ENCODE measurements around the gene ZNF593.

Gene ZNF593

DNA sequence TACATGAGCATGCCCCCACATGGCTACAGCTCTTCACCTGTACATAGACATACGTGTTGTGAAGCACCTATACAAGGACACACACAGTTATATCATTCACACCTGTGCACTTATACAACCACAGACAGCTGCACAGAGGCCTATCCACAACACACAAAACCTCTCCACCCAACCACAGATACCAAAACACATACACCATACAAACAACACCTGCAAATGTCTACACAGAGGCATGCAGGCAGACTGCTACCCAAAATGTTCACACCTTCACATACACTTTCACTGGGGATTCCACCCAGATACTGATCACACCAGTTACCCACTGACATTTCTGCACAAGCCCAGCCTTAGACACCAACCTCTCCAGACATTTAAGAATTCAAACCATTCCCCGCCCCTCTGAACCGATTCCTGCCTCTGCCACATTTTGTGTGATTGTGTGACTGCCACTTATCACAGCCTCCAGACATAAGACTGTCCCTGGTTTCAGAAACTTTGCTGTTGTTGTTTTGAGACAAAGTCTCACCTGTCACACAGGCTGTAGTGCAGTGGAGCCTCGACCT is 2.9 kb upstream of the ZNF593 start:
- no peaks in the 10 kb centered on the region for H3K9me3 ChIP-seq (ENCODE audit: insufficient read depth, low read length)
- H4K20me1 ChIP-seq (ENCODE audit: insufficient read depth, low read length), result no peaks in the 10 kb centered on the region
- no peaks in the 10 kb centered on the region for H3K27me3 ChIP-seq (ENCODE audit: low read depth, low read length)
- no peak overlapping the region for H3K9ac ChIP-seq (ENCODE audit: low read length)
- H3K4me2 ChIP-seq (ENCODE audit: low read length), result no peak overlapping the region
- no peak overlapping the region for H2AFZ ChIP-seq (ENCODE audit: low read depth, low read length)
- TF ChIP-seq, protein P1, sequence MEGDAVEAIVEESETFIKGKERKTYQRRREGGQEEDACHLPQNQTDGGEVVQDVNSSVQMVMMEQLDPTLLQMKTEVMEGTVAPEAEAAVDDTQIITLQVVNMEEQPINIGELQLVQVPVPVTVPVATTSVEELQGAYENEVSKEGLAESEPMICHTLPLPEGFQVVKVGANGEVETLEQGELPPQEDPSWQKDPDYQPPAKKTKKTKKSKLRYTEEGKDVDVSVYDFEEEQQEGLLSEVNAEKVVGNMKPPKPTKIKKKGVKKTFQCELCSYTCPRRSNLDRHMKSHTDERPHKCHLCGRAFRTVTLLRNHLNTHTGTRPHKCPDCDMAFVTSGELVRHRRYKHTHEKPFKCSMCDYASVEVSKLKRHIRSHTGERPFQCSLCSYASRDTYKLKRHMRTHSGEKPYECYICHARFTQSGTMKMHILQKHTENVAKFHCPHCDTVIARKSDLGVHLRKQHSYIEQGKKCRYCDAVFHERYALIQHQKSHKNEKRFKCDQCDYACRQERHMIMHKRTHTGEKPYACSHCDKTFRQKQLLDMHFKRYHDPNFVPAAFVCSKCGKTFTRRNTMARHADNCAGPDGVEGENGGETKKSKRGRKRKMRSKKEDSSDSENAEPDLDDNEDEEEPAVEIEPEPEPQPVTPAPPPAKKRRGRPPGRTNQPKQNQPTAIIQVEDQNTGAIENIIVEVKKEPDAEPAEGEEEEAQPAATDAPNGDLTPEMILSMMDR (IDR thresholded peaks at IDR 0.05; ENCODE audit: low read depth, low read length), result no peak
- no peak for TF ChIP-seq EZH2phosphoT487 (IDR thresholded peaks at IDR 0.05; ENCODE audit: low read depth)
- H3K79me2 ChIP-seq (ENCODE audit: low read length), result peaks cover 18% of the 10 kb centered on the region
- no peak overlapping the region for H3K27ac ChIP-seq (ENCODE audit: low read length)
- peaks cover 21% of the 10 kb centered on the region for H3K4me1 ChIP-seq (ENCODE audit: low read length)
- H3K36me3 ChIP-seq (replicated peaks; ENCODE audit: low read depth, low read length), result no peaks in the 10 kb centered on the region
- H3K4me3 ChIP-seq (ENCODE audit: low read length), result no peak overlapping the region

DNA sequence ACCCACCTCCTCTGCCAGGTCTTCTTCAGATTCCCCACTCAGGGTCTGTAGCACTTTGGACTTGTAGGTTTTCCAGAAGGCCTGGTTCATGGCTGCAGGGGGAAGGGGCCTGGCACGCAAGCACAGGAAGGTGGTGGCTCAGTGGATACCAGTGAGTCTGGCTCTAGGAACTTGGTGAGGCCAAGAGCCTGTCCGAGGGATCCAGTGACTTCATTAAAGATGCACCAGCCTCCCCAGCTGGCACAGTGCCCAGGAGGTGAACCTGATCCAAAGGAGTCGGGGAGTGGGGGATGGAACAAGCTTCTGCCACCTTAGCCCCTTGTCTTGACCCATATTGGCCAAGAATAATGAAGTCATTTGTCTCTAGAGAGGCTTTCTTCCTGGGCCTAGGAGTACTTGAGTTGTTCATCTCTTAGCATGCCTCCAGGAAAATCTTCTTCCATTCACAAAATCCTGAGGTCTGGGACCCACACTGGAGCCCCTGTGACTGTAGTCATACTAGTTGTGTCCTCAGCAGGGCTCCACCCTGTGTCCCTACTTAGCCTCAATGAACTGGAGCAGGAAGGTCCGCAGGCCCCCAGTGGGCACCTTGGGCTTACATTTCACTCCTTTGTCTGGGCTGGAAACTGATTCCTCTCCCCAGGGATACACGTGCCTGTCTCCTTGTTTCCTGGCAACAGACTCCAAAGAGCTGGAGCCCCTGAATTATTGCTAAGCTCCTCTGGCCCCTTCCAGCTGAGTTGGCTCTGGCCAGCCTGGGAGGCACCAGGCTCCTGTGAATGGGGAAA is 1.1 kb upstream of the ZNF593 start, which contains the start of gene C1orf232:
TSS of gene C1orf232 (minus strand) at position 554 of the 788 bp plus-strand sequence. CDS start at position 90, 464 bp downstream.
- H2AFZ ChIP-seq (ENCODE audit: low read depth, low read length), result peak within 1 kb of the TSS; percentile 97
- peak within 1 kb of the TSS; percentile 96 for H3K4me2 ChIP-seq (ENCODE audit: low read length)
- H3K9ac ChIP-seq (ENCODE audit: low read length), result peak within 1 kb of the TSS; percentile 87
- H3K4me3 ChIP-seq (ENCODE audit: low read length), result peak within 1 kb of the TSS; percentile 98
- H3K4me1 ChIP-seq (ENCODE audit: low read length), result peaks cover 21% of the 10 kb centered on the region
- H3K27ac ChIP-seq (ENCODE audit: low read length), result no peak within 1 kb of the TSS
- H3K36me3 ChIP-seq (replicated peaks; ENCODE audit: low read depth, low read length), result no peaks in the 10 kb centered on the region
- H3K27me3 ChIP-seq (ENCODE audit: low read depth, low read length), result no peaks in the 10 kb centered on the region
- TF ChIP-seq, protein P1 (IDR thresholded peaks at IDR 0.05; ENCODE audit: low read depth, low read length), result no peak
- H3K9me3 ChIP-seq (ENCODE audit: insufficient read depth, low read length), result no peaks in the 10 kb centered on the region
- no peaks in the 10 kb centered on the region for H4K20me1 ChIP-seq (ENCODE audit: insufficient read depth, low read length)
- peaks cover 18% of the 10 kb centered on the region for H3K79me2 ChIP-seq (ENCODE audit: low read length)

GRCh38 chr1:26169198-26169554 is 532 bp upstream of the ZNF593 start:
- Histone ChIP-seq H3K27ac (ENCODE audit: low read length) (no peak overlapping the region), H3K4me3 (ENCODE audit: low read length) (peak overlapping the region; percentile 98), H3K79me2 (ENCODE audit: low read length) (peaks cover 18% of the 10 kb centered on the region), H3K27me3 (ENCODE audit: low read depth, low read length) (no peaks in the 10 kb centered on the region), H3K4me2 (ENCODE audit: low read length) (peak overlapping the region; percentile 87), H2AFZ (ENCODE audit: low read depth, low read length) (peak overlapping the region; percentile 97), H3K36me3 (replicated peaks; ENCODE audit: low read depth, low read length) (no peaks in the 10 kb centered on the region), H3K9ac (ENCODE audit: low read length) (peak overlapping the region; percentile 34; the same call in 1 of the 2 replicates), H3K4me1 (ENCODE audit: low read length) (peaks cover 21% of the 10 kb centered on the region), H4K20me1 (ENCODE audit: insufficient read depth, low read length) (no peaks in the 10 kb centered on the region), H3K9me3 (ENCODE audit: insufficient read depth, low read length) (no peaks in the 10 kb centered on the region)
- no peak for TF ChIP-seq EZH2phosphoT487 (IDR thresholded peaks at IDR 0.05; ENCODE audit: low read depth)
- TF ChIP-seq, protein P1 (IDR thresholded peaks at IDR 0.05; ENCODE audit: low read depth, low read length), result no peak

DNA sequence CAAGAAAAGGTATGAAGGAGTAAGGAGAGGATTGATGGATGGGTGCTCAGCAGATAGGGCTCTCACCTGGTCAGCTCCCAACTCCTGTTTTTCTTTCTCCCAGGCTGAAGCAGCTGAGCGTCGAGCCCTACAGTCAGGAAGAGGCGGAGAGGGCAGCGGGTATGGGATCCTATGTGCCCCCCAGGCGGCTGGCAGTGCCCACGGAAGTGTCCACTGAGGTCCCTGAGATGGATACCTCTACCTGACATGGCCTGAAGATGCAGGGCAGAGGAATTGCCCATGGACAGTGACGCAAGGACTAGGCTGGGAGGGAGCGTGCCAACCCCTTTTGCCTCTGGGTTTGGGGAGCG is 739 bp downstream of the ZNF593 start:
- Histone ChIP-seq H3K4me1 (ENCODE audit: low read length) (peaks cover 12% of the 10 kb centered on the region; the same call in 1 of the 2 replicates), H3K9ac (ENCODE audit: low read length) (peak overlapping the region; percentile 87), H3K36me3 (replicated peaks; ENCODE audit: low read depth, low read length) (no peaks in the 10 kb centered on the region), H3K79me2 (ENCODE audit: low read length) (peaks cover 18% of the 10 kb centered on the region), H4K20me1 (ENCODE audit: insufficient read depth, low read length) (no peaks in the 10 kb centered on the region), H3K27ac (ENCODE audit: low read length) (no peak overlapping the region), H3K27me3 (ENCODE audit: low read depth, low read length) (no peaks in the 10 kb centered on the region), H2AFZ (ENCODE audit: low read depth, low read length) (no peak overlapping the region), H3K4me2 (ENCODE audit: low read length) (peak overlapping the region; percentile 96), H3K4me3 (ENCODE audit: low read length) (peak overlapping the region; percentile 98), H3K9me3 (ENCODE audit: insufficient read depth, low read length) (no peaks in the 10 kb centered on the region)
- TF ChIP-seq, protein P1 (IDR thresholded peaks at IDR 0.05; ENCODE audit: low read depth, low read length), result no peak
